Activated CD4-positive, alpha-beta T cell treated with anti-CD3 and anti-CD28 coated beads, Interleukin-2, amount 10 ng/mL, durations not matched to agents 24 days and 14 days (primary cell): ENCODE results near the gene AHNAK2. TPM values are rescaled to one million over a fixed set of nuclear protein-coding genes. Genes with fewer than 3 reads are reported as not detected.
A peak's percentile ranks its signal among the peaks of the same experiment; 100 is the strongest.

Experiments
- DNase-seq: peaks from one replicate; pipeline ENCODE4 v3.0.0; 2022
- H3K27ac Mint-ChIP-seq: one replicate; pipeline ENCODE4 v1.8.0; 2022; ENCODE audit warnings: mild to moderate bottlenecking, mixed read lengths
- H3K27me3 Mint-ChIP-seq: one replicate; pipeline ENCODE4 v1.8.0; 2022; ENCODE audit warnings: mixed read lengths
- H3K36me3 Mint-ChIP-seq: one replicate; pipeline ENCODE4 v1.8.0; 2022; ENCODE audit warnings: low read depth, mild to moderate bottlenecking, mixed read lengths
- H3K4me1 Mint-ChIP-seq: one replicate; pipeline ENCODE4 v1.8.0; 2021; ENCODE audit warnings: mixed read lengths
- H3K4me3 Mint-ChIP-seq: one replicate; pipeline ENCODE4 v1.8.0; 2022; ENCODE audit warnings: mild to moderate bottlenecking, moderate library complexity, mixed read lengths
- H3K9me3 Mint-ChIP-seq: one replicate; pipeline ENCODE4 v1.8.0; 2021; ENCODE audit warnings: mixed read lengths
- intact Hi-C: fragments of 100-400 bp; cut with micrococcal nuclease; formaldehyde crosslinking; loops from one replicate; pipeline ENCODE4 v1.15.1; 2023
- total RNA-seq: library from RNA; stranded (reverse); gene quantifications from 2 replicates; pipeline ENCODE4 v1.2.3, GENCODE V29; 2022

AHNAK2 gene
- total RNA-seq, 1 donor from 2014 or later = 0.02 TPM

DNA sequence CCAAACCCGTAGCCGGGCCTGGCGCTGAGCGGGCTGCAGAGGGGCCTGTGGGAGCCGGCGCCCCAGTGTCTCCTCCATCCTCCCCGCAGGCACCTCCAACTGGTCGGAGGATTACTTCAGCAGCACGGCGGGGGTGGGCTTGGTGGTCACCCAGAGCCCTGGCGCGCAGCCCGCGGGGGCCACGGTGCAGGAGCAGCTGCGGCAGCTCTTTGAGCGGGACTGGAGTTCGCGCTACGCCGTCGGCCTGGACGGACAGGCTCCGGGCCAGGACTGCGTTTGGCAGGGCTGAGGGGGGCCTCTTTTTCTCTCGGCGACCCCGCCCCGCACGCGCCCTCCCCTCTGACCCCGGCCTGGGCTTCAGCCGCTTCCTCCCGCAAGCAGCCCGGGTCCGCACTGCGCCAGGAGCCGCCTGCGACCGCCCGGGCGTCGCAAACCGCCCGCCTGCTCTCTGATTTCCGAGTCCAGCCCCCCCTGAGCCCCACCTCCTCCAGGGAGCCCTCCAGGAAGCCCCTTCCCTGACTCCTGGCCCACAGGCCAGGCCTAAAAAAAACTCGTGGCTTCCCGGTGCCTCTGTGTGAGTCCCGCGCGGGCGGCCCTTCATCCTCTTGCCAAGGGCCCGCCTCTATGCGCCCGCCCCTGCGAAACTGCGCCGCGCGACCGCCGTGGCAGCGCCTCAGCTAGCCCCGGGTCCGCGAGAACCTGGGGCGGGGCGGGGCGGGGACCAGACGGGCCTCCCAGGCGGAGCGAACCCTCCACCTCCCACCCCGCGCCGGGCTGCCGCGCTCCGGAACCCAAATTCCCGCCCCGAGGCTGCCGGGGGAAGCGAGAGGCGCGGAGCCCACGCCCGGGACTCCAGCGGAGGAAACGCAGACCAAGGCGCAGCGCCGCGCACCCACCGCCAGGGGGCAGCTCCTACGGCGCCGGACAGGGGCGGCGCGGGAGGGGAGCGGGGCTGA is 45.2 kb downstream of the AHNAK2 start:
- Mint-ChIP-seq H3K27me3 (peaks cover 14% of the 10 kb centered on the region), H3K4me3 (peak overlapping the region; percentile 72), H3K9me3 (no peaks in the 10 kb centered on the region), H3K27ac (no peak overlapping the region), H3K36me3 (no peaks in the 10 kb centered on the region), H3K4me1 (peaks cover 6% of the 10 kb centered on the region)
- intact Hi-C loops = no loop called here
- peak; percentile 97 for DNase-seq

DNA sequence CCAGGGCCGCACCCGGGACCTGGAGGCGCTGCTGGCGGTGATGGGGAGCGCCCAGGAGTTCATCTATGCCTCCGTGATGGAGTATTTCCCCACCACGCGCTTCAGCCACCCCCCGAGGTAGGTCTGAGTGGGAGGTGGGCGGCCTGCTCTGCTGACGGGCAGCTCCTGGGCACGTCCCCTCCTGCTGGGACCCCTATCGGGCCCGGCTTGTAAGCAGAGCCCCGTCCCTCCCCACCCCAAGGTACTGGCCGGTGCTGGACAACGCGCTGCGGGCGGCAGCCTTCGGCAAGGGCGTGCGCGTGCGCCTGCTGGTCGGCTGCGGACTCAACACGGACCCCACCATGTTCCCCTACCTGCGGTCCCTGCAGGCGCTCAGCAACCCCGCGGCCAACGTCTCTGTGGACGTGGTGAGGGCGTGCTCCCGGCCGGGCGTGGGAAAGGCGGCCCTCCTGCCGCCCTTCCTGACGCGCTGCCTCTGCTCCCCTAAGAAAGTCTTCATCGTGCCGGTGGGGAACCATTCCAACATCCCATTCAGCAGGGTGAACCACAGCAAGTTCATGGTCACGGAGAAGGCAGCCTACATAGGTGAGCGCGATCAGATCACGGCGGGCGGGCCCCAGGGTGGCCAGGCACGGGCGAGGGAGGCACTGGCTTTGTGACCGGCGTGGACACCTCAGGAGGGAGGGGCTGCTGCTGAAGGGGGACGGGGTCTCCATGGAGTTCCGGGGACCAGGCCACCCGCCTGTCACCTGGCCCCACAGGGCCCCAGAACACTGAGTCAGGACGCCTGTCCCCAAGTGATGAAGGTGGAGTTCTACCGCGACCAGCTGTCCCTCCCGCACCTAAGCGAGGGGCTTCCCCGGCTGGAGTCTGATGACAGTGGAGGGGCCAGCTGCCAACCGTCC is 46.2 kb downstream of the AHNAK2 start:
- Mint-ChIP-seq H3K36me3 (no peaks in the 10 kb centered on the region), H3K27ac (no peak overlapping the region), H3K9me3 (no peaks in the 10 kb centered on the region), H3K27me3 (peaks cover 14% of the 10 kb centered on the region), H3K4me3 (peak overlapping the region; percentile 15), H3K4me1 (peaks cover 6% of the 10 kb centered on the region)
- intact Hi-C loops = no loop called here
- no peak for DNase-seq

DNA sequence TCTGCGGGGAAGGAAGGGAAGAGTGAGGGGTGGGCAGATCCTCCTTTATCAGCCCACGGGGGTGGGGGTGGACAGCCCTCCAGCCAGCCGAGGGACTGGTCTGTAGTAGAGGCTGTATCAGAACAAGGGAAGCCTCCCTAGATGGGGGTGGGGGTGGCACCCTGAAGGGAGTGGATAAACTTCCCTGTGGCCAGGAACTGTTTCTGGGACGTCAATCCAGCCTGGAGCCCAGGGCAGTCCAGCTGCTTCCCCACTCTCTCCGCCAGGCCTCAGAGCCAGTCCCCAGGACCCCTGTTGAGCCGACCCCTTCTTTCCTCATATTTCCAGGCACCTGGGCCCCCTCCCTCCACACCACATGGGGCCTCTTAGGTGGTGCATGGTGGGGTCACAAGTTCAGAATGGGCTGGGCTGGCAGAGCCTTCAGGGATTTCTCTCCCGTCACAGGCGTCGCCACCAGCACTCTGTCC is 46.8 kb downstream of the AHNAK2 start:
- Mint-ChIP-seq H3K9me3 (no peaks in the 10 kb centered on the region), H3K27ac (no peak overlapping the region), H3K36me3 (no peaks in the 10 kb centered on the region), H3K4me1 (peaks cover 8% of the 10 kb centered on the region), H3K27me3 (peaks cover 14% of the 10 kb centered on the region), H3K4me3 (no peak overlapping the region)
- DNase-seq = no peak
- intact Hi-C loops = no loop called here

DNA sequence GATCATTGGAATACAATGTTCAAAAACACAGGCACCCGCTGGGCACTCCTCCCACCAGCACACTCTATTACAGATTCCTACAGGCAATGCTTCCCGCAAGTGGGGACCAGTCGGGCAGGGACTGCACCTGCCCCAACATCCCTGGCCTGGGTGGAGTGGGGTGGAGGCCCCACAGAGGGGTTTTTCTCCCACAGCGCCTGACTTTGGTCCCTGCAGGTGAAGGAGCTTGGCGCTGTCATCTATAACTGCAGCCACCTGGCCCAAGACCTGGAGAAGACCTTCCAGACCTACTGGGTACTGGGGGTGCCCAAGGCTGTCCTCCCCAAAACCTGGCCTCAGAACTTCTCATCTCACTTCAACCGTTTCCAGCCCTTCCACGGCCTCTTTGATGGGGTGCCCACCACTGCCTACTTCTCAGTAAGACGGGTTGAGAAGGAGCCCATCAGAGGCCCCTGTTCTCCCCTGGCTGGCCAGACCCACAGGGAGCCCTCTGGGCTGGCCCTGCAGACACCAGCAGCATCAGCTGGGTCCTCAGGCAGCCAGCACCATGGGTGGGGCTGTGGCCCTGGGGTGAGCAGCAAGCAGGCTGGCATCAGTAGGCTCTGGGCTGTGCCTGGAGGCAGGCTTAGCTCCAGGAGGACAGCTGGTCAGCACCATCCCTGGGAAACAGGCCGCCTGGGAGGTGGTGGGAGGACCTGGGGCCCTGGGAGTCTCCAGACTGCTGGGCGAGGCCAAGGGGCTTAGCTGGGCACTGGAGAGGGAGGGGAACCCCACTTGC is 47.5 kb downstream of the AHNAK2 start:
- peaks cover 8% of the 10 kb centered on the region for H3K4me1 Mint-ChIP-seq

DNA sequence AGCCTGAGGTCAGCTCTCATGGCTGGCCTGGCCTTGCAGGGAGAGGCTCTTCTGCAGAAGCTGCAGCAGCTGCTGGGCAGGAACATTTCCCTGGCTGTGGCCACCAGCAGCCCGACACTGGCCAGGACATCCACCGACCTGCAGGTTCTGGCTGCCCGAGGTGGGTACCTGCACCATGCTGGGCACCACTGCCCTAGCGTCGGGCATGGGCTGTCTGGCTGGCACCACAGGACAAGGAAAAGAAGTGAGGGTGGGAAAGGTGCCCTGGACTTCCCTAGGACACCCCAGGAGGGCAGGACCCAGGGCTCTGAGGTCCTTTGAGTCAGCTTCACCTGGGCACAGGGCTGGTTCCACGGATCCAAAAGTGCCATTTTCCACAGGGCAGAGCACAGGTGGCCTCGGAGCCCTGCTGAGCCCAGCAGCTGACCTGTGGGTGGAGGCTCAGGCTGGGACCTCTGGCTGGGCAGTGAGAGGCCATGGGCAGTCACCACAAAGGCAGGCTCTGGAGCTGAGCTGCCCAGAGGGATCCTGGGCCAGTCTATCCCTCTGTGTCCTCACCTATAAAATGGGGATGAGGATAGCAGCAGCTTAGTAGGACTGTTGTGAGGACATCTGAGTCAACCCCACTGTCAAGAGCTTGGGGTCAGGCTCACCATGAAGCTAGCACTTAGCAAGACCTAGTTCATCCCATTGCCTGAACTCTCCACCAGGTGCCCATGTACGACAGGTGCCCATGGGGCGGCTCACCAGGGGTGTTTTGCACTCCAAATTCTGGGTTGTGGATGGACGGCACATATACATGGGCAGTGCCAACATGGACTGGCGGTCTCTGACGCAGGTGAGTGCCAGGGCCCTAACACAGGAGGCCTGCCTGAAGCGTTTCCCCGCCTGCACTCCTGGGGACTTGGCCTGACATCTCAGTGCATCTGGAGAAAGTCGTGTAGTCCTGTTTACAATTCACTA is 48.6 kb downstream of the AHNAK2 start:
- peaks cover 7% of the 10 kb centered on the region for H3K4me1 Mint-ChIP-seq
- no peak overlapping the region for H3K4me3 Mint-ChIP-seq
- H3K27me3 Mint-ChIP-seq = peaks cover 3% of the 10 kb centered on the region
- H3K27ac Mint-ChIP-seq = no peak overlapping the region
- no peaks in the 10 kb centered on the region for H3K9me3 Mint-ChIP-seq
- intact Hi-C loops = no loop called here
- no peak for DNase-seq
- H3K36me3 Mint-ChIP-seq = no peaks in the 10 kb centered on the region

More for the DNA sequence above, 47.5 kb downstream of the AHNAK2 start:
- Mint-ChIP-seq H3K36me3 (no peaks in the 10 kb centered on the region), H3K9me3 (no peaks in the 10 kb centered on the region), H3K4me3 (no peak overlapping the region), H3K27ac (no peak overlapping the region), H3K27me3 (peaks cover 13% of the 10 kb centered on the region)
- intact Hi-C loops = no loop called here
- DNase-seq = no peak

DNA sequence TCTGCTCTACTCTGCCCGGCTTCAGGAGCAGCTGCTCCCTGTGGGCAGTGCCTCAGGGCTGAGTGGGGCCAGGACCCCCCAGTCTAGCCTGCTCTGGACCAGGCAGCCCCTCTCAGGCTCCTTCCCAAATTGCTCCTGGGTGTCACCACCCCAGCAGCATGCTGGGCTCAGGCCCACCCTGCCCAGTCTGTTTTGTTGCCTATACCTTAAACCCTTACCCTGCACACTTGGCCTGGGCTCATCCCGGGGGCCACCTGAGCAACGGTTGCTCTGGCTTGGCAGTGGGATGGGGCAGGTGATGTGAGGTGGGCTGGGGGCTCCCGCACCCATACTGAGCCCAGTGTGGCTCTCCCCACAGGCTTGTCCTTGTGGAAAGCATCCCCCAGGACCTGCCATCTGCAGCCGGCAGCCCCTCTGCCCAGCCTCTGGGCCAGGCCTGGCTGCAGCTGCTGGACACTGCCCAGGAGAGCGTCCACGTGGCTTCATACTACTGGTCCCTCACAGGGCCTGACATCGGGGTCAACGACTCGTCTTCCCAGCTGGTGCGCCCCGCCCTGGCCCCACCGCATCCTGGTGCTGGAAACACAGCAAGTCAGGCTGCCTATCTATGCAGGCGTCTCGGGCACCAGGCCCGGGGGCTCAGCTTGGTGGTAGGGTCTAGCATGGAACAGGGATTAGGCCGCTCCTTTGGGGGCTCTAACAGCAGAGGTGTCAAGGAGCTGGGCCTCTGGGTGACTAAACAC is 49.6 kb downstream of the AHNAK2 start:
- DNase-seq = no peak

DNA sequence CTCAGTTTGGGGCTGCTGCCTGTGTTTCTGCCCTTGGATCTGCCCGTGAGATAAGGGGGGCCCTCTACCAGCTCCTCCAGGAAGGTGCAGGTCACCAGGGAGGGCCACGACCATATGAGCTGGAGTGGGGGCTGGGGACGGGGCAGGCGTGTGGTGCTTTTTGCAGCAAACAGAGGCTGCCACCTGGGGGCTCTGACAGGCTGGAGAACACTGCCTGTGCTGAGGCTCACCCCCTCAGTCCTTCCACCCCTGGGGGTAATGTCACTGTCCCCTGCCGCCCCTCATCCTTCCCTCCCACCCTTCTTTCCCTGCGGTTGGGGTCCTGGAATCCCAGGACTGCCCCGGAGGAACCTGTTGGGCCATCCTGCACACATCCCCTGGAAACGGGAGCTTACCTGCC is 50.3 kb downstream of the AHNAK2 start:
- no peak overlapping the region for H3K4me3 Mint-ChIP-seq
- intact Hi-C loops = no loop called here
- no peaks in the 10 kb centered on the region for H3K36me3 Mint-ChIP-seq
- peaks cover 2% of the 10 kb centered on the region for H3K4me1 Mint-ChIP-seq
- H3K27ac Mint-ChIP-seq = no peak overlapping the region
- DNase-seq = no peak
- no peaks in the 10 kb centered on the region for H3K27me3 Mint-ChIP-seq
- H3K9me3 Mint-ChIP-seq = no peaks in the 10 kb centered on the region

More for the DNA sequence above, 49.6 kb downstream of the AHNAK2 start:
- Mint-ChIP-seq H3K4me1 (peaks cover 2% of the 10 kb centered on the region), H3K36me3 (no peaks in the 10 kb centered on the region), H3K27me3 (no peaks in the 10 kb centered on the region), H3K9me3 (no peaks in the 10 kb centered on the region), H3K27ac (no peak overlapping the region), H3K4me3 (no peak overlapping the region)
- intact Hi-C loops = no loop called here

DNA sequence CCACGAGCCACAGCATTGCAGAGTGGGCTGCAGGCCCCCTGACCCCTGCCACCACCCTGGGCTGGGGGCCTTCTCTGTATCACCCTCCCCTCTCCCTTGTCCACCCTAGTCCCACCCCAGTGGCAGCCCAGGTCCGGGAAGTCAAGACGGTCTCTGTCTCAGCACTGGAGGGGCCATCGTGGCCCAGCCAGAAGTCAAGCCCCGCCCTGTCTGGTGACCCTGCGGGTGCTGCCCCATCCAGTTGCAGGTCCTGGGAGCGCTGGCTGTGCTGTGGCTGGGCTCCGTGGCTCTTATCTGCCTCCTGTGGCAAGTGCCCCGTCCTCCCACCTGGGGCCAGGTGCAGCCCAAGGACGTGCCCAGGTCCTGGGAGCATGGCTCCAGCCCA is 50.8 kb downstream of the AHNAK2 start:
- Mint-ChIP-seq H3K27ac (no peak overlapping the region), H3K9me3 (no peaks in the 10 kb centered on the region), H3K4me1 (peaks cover 2% of the 10 kb centered on the region), H3K4me3 (no peak overlapping the region), H3K27me3 (no peaks in the 10 kb centered on the region), H3K36me3 (no peaks in the 10 kb centered on the region)
- intact Hi-C loops = no loop called here
- DNase-seq = no peak

DNA sequence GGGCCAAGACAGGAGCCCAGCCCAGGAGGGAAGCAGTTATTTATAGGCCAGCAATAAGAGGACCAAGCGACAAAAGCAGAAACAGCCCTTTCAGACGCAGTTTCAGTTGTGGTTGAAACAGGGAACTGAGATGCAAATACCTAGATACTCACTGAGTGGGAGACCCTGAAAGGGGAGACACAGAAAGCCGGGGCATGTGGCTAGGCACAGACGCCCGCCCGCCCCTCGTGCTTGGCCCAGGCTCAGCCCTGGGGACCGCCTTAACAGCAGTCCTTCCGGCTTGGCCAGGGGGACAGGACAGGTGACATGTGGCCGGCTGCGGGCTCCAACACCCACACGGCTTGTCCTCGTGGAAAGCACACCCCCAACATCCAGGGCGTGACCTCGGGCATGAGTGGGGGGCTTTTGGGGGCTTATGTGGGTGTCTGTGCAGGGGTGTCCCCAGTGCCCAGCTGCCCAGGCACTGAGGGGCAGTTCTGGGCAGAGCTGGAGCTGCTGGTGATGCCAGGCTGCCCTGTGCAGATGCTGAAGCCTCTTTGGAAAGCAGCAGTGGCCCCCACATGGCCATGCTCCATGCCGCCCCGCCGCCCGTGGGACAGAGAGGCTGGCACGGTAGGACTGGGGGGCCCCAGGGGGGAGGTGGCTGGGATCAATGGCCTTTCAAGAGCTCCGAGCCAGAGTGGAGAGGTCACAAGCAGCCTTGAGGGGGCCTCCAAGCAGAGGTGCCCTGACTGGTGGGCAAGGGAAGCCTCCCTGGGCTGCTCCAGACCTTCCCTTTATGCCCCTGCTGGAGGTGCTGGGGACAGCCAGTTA is 51.3 kb downstream of the AHNAK2 start:
- no peaks in the 10 kb centered on the region for H3K27me3 Mint-ChIP-seq
- no peak overlapping the region for H3K4me3 Mint-ChIP-seq
- H3K9me3 Mint-ChIP-seq = no peaks in the 10 kb centered on the region
- H3K4me1 Mint-ChIP-seq = peaks cover 2% of the 10 kb centered on the region
- intact Hi-C loops = no loop called here
- H3K27ac Mint-ChIP-seq = no peak overlapping the region
- DNase-seq = no peak
- H3K36me3 Mint-ChIP-seq = no peaks in the 10 kb centered on the region

DNA sequence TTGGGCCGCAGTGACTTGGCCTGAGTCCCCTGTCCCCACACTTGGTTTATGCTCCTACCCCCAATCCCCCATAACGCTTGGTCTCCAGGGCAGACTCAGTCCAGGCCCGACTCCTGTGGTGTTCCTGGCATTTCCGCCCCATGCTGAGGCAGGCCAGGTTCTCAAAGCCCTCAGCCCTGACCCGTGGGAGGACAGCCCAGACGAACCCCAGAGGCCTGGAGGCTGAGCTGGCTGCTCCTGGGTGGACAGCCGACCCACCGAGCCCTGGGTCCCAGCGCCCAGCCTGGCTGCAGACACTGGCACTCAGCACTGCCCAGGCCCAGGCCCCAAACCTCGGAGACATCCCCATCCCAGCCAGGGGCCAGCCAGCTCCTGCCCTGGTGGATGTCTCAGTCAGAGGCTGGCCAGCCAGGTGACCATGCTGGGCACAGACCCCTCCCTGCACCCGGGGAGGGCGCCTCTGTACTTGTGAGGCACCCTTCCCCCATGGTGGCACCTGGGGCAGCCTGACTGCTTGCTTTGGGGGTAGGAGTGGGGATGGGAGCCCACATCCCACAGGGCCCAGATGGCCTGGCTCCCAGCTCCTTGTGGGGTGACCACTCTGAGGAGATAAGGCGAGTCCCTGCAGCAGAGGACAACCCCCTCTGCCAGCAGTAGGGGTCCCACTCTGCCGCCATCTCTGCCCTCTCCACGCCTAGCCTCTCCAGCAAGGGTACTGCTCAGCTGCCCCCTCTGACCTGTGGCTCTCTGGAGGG is 52.1 kb downstream of the AHNAK2 start:
- H3K27ac Mint-ChIP-seq = no peak overlapping the region
- peaks cover 5% of the 10 kb centered on the region for H3K27me3 Mint-ChIP-seq
- H3K4me1 Mint-ChIP-seq = peaks cover 2% of the 10 kb centered on the region
- no peak overlapping the region for H3K4me3 Mint-ChIP-seq
- no peaks in the 10 kb centered on the region for H3K36me3 Mint-ChIP-seq
- no peaks in the 10 kb centered on the region for H3K9me3 Mint-ChIP-seq
- intact Hi-C loops = no loop called here
- DNase-seq = no peak

DNA sequence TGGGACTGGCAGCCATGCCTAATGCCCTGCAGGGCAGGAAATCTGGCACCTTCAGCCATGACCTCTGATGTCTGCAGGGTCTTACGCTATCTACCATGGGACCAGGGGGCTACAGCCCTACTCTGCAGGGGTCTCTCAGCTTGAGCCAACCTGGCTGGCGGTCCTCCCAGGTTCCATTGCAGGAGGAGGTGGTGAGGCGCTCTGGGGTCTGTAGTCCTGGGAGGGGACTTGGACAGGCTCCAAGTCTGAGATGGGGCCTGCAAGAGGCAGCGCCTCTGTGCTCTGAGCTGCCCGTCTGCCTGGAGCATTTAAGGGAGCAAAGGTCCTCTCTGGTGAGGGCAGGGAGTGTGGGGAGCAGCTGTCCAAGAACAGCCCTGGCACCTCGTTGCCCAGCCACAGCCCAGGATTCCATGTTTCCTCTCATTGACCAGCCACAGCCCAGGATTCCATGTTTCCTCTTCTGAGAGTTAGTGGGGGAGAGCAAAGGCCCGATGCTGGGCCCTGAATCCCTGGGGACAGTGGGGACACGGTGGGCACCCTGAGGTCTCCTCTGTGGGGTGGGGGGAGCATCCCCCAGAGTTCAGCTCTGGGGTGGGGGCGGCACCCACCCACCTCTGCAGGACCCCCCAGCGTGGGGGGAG is 52.8 kb downstream of the AHNAK2 start:
- Mint-ChIP-seq H3K4me3 (no peak overlapping the region), H3K9me3 (no peaks in the 10 kb centered on the region)
- intact Hi-C loops = no loop called here

More for the DNA sequence above, 52.8 kb downstream of the AHNAK2 start:
- H3K27ac Mint-ChIP-seq = no peak overlapping the region
- no peaks in the 10 kb centered on the region for H3K36me3 Mint-ChIP-seq
- DNase-seq = no peak
- H3K27me3 Mint-ChIP-seq = peaks cover 5% of the 10 kb centered on the region
- H3K4me1 Mint-ChIP-seq = peaks cover 2% of the 10 kb centered on the region
